HepG2 (cell line): ENCODE measurements around the gene SEMA7A. TPM values are rescaled to one million over a fixed set of nuclear protein-coding genes. Genes with fewer than 3 reads are reported as not detected.

ENCODE experiments used
- ARID5B ChIP-seq: IDR thresholded peaks from 2 replicates; pipeline ENCODE4 v1.4.0; 2020; ENCODE audit warnings: mild to moderate bottlenecking, missing genetic modification reagents
- CTCF ChIP-seq: sonication (generic); formaldehyde crosslinking; IDR thresholded peaks from 2 replicates; pipeline ENCODE4 v1.5.0; 2020; ENCODE audit warnings: mild to moderate bottlenecking, missing genetic modification reagents, moderate library complexity
- HMGXB4 ChIP-seq, 2 experiments: sonication (generic) in 1 of 2; formaldehyde crosslinking in 1 of 2; IDR thresholded peaks; 2 replicates each; pipeline versions ENCODE4 v1.4.0 to v1.6.1; 2018 to 2020; ENCODE audit warnings: missing genetic modification reagents in 2 of 2, borderline replicate concordance in 1 of 2, low read depth in 1 of 2, mild to moderate bottlenecking in 1 of 2, missing biosample characterization in 1 of 2
- HNF1B ChIP-seq: sonication (generic); formaldehyde crosslinking; IDR thresholded peaks from 2 replicates; pipeline ENCODE4 v1.5.1; 2020; ENCODE audit warnings: mild to moderate bottlenecking, moderate library complexity, missing genetic modification reagents
- NFYC ChIP-seq: IDR thresholded peaks from 2 replicates; pipeline ENCODE4 v1.6.1; 2016; ENCODE audit warnings: missing genetic modification reagents, missing compliant biosample characterization
- PRPF4 ChIP-seq: fragments of 200-400 bp; formaldehyde crosslinking; IDR thresholded peaks from 2 replicates; pipeline ENCODE4 v1.6.1; 2016; ENCODE audit warnings: low read length, low read depth; ENCODE audit not compliant: poor library complexity, severe bottlenecking
- RFX1 ChIP-seq: fragments of 450-650 bp; IDR thresholded peaks from 2 replicates; pipeline ENCODE4 v1.6.1; 2017
- TRIM22 ChIP-seq: fragments of 450-650 bp; IDR thresholded peaks from 2 replicates; pipeline ENCODE4 v1.6.1; 2017
- ZNF503 ChIP-seq: sonication (generic); formaldehyde crosslinking; IDR thresholded peaks from 2 replicates; pipeline ENCODE4 v1.4.0; 2020; ENCODE audit warnings: missing genetic modification reagents
- polyA plus RNA-seq, 8 experiments: library from polyadenylated mRNA; depleted of rRNA in 3 of 8; stranded (reverse) in 7 of 8; unstranded in 1 of 8; fragments of >200 nt; fragmentation: Illumina TruSeq in 4 of 8; extraction: Trizol in 4 of 8; gene quantifications; 2 replicates each; pipeline versions ENCODE4 v1.2.1 to v1.2.3, GENCODE V29; 2011 to 2016; ENCODE audit warnings: low read depth in 4 of 8, missing spikeins in 1 of 8, mixed read lengths in 1 of 8; ENCODE audit not compliant: insufficient read depth in 1 of 8
- total RNA-seq, 5 experiments: library from RNA; depleted of rRNA; stranded (reverse); fragments of >200 nt; fragmentation: Illumina TruSeq; extraction: Trizol; gene quantifications; 2 replicates each; pipeline ENCODE4 v1.2.3, GENCODE V29; 2016; ENCODE audit warnings: low read depth in 1 of 5

The SEMA7A gene
- total and polyA plus RNA-seq, 2 of the 13 experiments (the other 11 are each of a cell fraction or from before 2014, with no cell fraction given) = 9.0 to 15.8 TPM

- TF ChIP-seq HNF1B (no peak), PRPF4 (no peak), ARID5B (CRISPR knock-in tag) (no peak), RFX1 (no peak), HMGXB4 (CRISPR knock-in tag; IDR thresholded peaks at IDR 0.05; ENCODE audit: borderline replicate concordance in 1 of 2, low read depth in 1 of 2) (peak in 1 of 2 experiments; percentile 23; a peak in 1 of 4 replicates), NFYC (CRISPR knock-in tag) (no peak), CTCF (peak; percentile 82), ZNF503 (CRISPR knock-in tag) (no peak), TRIM22 (no peak)
- TF ChIP-seq, all 625 proteins: peak for 7
Observed at GRCh38 chr15:74375303-74375693, 58.5 kb downstream of the SEMA7A start (continued).
